ENCODE data around the gene ZNF292.

DNA sequence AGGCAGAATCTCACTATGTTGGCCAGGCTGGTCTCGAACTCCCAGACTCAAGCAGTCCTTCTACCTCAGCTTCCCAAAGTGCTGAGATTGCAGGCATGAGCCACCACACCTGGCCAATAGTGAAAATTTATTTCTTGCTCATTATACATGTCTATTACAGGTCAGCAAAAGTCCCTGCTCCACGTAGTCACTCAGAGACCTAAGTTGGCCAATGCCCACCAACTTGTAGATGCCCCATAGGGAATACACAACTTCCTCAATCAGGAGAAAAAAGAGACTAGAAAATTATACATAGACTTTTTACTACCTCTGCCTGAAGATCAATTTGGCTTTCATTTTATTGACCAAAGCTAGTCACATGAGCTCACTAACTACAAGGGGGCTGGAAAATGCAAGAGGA lies 38.4 kb upstream of the ZNF292 start:
- no peak for TF ChIP-seq CTCF (IDR thresholded peaks at IDR 0.05)
- no peak for TF ChIP-seq POLR2A (IDR thresholded peaks at IDR 0.05)
